OCI-LY1 (cell line): ENCODE measurements around the gene ADTRP.

Experiments
- H2AFZ ChIP-seq: fragments of 200-600 bp; sonication (generic), shearing (Covaris generic); 2 replicates; pipeline ENCODE4 v1.6.0; 2014; ENCODE audit warnings: antibody characterized with exemption, mild to moderate bottlenecking, low read length
- H3F3A ChIP-seq: fragments of 200-600 bp; sonication (generic), shearing (Covaris generic); 2 replicates; pipeline ENCODE4 v1.6.0; 2014; ENCODE audit warnings: mild to moderate bottlenecking, antibody characterized with exemption, low read length, moderate library complexity; ENCODE audit not compliant: insufficient read depth
- H3K27ac ChIP-seq: fragments of 200-600 bp; sonication (generic); 2 replicates; pipeline ENCODE4 v1.5.1; 2014; ENCODE audit warnings: low read length, mixed run types, mild to moderate bottlenecking, low read depth; ENCODE audit not compliant: poor library complexity, severe bottlenecking
- H3K27me3 ChIP-seq: fragments of 200-600 bp; sonication (generic); 2 replicates; pipeline ENCODE4 v1.6.0; 2014; ENCODE audit warnings: antibody characterized with exemption, mild to moderate bottlenecking, low read length, moderate library complexity; ENCODE audit not compliant: insufficient read depth
- H3K36me3 ChIP-seq: fragments of 200-600 bp; sonication (generic); 2 replicates; pipeline ENCODE4 v1.6.1; 2014; ENCODE audit warnings: mild to moderate bottlenecking, antibody characterized with exemption, low read length, moderate library complexity, mixed read lengths; ENCODE audit not compliant: insufficient read depth
- H3K4me1 ChIP-seq: fragments of 200-600 bp; sonication (generic); 2 replicates; pipeline ENCODE4 v1.5.1; 2014; ENCODE audit warnings: mild to moderate bottlenecking, low read length, moderate library complexity; ENCODE audit not compliant: insufficient read depth, severe bottlenecking
- H3K4me2 ChIP-seq: fragments of 200-600 bp; sonication (generic), shearing (Covaris generic); 2 replicates; pipeline ENCODE4 v1.6.1; 2014; ENCODE audit warnings: low read length
- H3K4me3 ChIP-seq: fragments of 200-600 bp; sonication (generic); 2 replicates; pipeline ENCODE4 v1.5.1; 2014; ENCODE audit warnings: low read length, low read depth, mild to moderate bottlenecking, mixed read lengths; ENCODE audit not compliant: poor library complexity, severe bottlenecking
- H3K79me2 ChIP-seq: fragments of 200-600 bp; shearing (Covaris generic); 2 replicates; pipeline ENCODE4 v1.6.1; 2016; ENCODE audit warnings: mixed run types, low read length, mixed read lengths; ENCODE audit not compliant: insufficient read depth
- H3K9ac ChIP-seq: fragments of 200-600 bp; sonication (generic), shearing (Covaris generic); 2 replicates; pipeline ENCODE4 v1.6.1; 2014; ENCODE audit warnings: mild to moderate bottlenecking, low read length, mixed read lengths
- H3K9me2 ChIP-seq: fragments of 200-600 bp; sonication (generic), shearing (Covaris generic); 2 replicates; pipeline ENCODE4 v1.6.1; 2014; ENCODE audit warnings: low read depth, mild to moderate bottlenecking, low read length, mixed read lengths
- H3K9me3 ChIP-seq: fragments of 200-600 bp; shearing (Covaris generic); 2 replicates; pipeline ENCODE4 v1.6.1; 2014; ENCODE audit warnings: low read length, mixed read lengths
- H4K20me1 ChIP-seq: fragments of 200-600 bp; sonication (generic), shearing (Covaris generic); 2 replicates; pipeline ENCODE4 v1.6.0; 2016; ENCODE audit warnings: mild to moderate bottlenecking, low read length; ENCODE audit not compliant: insufficient read depth
- EZH2 ChIP-seq: fragments of 200-600 bp; sonication (generic), shearing (Covaris generic); IDR thresholded peaks from 2 replicates; pipeline ENCODE4 v1.8.0; 2017; ENCODE audit warnings: borderline replicate concordance, mixed run types, mild to moderate bottlenecking, antibody characterized with exemption, low read length, moderate library complexity, mixed read lengths
- TF ChIP-seq, protein P1 (sequence below): fragments of 200-600 bp; sonication (generic), shearing (Covaris generic); IDR thresholded peaks from 2 replicates; pipeline ENCODE4 v1.5.1; 2017; ENCODE audit warnings: mild to moderate bottlenecking, antibody characterized with exemption, low read length, moderate library complexity, mixed read lengths

Gene ADTRP

GRCh38 chr6:11747021-11747420 lies 31.6 kb downstream of the ADTRP start:
- H3K4me2 ChIP-seq: no peak overlapping the region
- H3K36me3 ChIP-seq: no peaks in the 10 kb centered on the region
- no peaks in the 10 kb centered on the region for H3K79me2 ChIP-seq
- no peak overlapping the region for H3K4me3 ChIP-seq
- no peak overlapping the region for H3K27ac ChIP-seq
- H3K27me3 ChIP-seq: no peaks in the 10 kb centered on the region
- no peaks in the 10 kb centered on the region for H3K4me1 ChIP-seq
- TF ChIP-seq EZH2: no peak
- TF ChIP-seq, protein P1, sequence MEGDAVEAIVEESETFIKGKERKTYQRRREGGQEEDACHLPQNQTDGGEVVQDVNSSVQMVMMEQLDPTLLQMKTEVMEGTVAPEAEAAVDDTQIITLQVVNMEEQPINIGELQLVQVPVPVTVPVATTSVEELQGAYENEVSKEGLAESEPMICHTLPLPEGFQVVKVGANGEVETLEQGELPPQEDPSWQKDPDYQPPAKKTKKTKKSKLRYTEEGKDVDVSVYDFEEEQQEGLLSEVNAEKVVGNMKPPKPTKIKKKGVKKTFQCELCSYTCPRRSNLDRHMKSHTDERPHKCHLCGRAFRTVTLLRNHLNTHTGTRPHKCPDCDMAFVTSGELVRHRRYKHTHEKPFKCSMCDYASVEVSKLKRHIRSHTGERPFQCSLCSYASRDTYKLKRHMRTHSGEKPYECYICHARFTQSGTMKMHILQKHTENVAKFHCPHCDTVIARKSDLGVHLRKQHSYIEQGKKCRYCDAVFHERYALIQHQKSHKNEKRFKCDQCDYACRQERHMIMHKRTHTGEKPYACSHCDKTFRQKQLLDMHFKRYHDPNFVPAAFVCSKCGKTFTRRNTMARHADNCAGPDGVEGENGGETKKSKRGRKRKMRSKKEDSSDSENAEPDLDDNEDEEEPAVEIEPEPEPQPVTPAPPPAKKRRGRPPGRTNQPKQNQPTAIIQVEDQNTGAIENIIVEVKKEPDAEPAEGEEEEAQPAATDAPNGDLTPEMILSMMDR: no peak
- no peaks in the 10 kb centered on the region for H3K9me3 ChIP-seq
- no peaks in the 10 kb centered on the region for H4K20me1 ChIP-seq
- no peaks in the 10 kb centered on the region for H3F3A ChIP-seq
- H2AFZ ChIP-seq: no peak overlapping the region
- H3K9ac ChIP-seq: no peak overlapping the region
- no peaks in the 10 kb centered on the region for H3K9me2 ChIP-seq

DNA sequence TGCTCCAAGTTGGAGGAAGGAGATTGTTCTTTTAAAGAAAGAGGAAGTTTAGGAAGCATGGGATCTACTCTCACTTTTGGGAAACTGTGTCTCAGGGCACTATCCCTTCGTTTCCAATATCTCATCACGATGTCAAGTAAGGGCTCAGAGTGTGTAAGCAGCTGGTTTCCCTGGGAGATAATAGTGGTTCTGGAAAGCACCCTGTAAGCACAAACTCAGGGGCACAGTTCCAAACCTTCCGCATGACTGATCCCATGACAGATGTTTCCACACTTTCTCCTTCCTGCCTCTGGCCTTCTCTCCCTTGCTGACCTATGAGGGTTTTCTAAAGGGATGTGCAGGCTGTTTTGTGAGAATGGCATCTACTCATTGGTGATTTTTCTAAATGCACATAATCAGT lies 33.9 kb downstream of the ADTRP start:
- Histone ChIP-seq H2AFZ (no peak overlapping the region), H3K4me1 (no peaks in the 10 kb centered on the region), H3K9ac (no peak overlapping the region), H3K4me3 (no peak overlapping the region), H4K20me1 (no peaks in the 10 kb centered on the region), H3K27ac (no peak overlapping the region), H3K9me3 (no peaks in the 10 kb centered on the region), H3F3A (no peaks in the 10 kb centered on the region), H3K4me2 (no peak overlapping the region), H3K27me3 (peaks cover 7% of the 10 kb centered on the region; the same call in 1 of the 2 replicates), H3K79me2 (no peaks in the 10 kb centered on the region), H3K9me2 (no peaks in the 10 kb centered on the region), H3K36me3 (no peaks in the 10 kb centered on the region)
- TF ChIP-seq EZH2: no peak
- TF ChIP-seq, protein P1: no peak

DNA sequence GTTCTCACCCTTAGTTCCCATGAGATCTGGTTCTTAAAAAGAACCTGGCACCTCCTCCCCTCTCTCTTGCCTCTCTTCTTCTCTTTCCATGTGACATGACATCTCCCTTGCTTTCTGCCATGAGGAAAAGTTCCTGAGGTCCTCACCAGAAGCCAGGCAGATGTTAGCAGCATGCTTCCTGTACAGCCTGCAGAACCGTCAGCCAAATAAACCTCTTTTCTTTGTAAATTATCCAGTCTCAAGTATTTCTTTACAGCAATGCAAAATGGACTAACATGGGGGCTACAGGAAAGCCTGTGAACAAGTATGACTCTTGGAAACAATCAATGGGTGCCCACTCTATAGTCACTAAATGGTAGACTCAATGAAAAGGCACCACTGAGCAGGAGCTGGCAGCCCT lies 34.5 kb downstream of the ADTRP start:
- H3K79me2 ChIP-seq: no peaks in the 10 kb centered on the region
- H4K20me1 ChIP-seq: no peaks in the 10 kb centered on the region
- H3K27me3 ChIP-seq: peaks cover 8% of the 10 kb centered on the region; the same call in 1 of the 2 replicates
- H3K4me3 ChIP-seq: no peak overlapping the region
- no peaks in the 10 kb centered on the region for H3K36me3 ChIP-seq
- no peak overlapping the region for H3K4me2 ChIP-seq
- H3K4me1 ChIP-seq: no peaks in the 10 kb centered on the region
- no peak for TF ChIP-seq EZH2
- TF ChIP-seq, protein P1: no peak
- H2AFZ ChIP-seq: no peak overlapping the region
- H3K9me3 ChIP-seq: no peaks in the 10 kb centered on the region
- no peaks in the 10 kb centered on the region for H3K9me2 ChIP-seq
- H3F3A ChIP-seq: no peaks in the 10 kb centered on the region
- H3K9ac ChIP-seq: no peak overlapping the region
- H3K27ac ChIP-seq: no peak overlapping the region
